ENCODE data around the gene PHF20.

DNA sequence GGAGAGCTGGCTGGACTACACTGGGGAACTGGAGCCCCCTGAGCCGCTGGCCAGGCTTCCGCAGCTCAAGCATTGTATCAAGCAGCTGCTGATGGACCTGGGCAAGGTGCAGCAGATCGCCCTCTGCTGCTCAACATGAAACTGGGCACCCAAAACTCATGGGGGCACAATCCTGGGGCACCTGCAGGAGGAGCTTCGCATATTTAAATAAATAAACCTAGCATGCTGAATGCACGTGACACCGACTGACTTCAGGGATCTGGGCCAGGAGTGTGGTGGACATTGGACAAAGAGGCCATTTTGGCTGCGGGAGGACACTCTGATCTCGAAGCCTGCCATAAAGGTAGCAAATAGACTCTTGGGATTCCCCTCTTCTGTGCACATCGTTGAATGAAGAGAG, 175.7 kb downstream of the PHF20 start:
- TF ChIP-seq, protein P1, sequence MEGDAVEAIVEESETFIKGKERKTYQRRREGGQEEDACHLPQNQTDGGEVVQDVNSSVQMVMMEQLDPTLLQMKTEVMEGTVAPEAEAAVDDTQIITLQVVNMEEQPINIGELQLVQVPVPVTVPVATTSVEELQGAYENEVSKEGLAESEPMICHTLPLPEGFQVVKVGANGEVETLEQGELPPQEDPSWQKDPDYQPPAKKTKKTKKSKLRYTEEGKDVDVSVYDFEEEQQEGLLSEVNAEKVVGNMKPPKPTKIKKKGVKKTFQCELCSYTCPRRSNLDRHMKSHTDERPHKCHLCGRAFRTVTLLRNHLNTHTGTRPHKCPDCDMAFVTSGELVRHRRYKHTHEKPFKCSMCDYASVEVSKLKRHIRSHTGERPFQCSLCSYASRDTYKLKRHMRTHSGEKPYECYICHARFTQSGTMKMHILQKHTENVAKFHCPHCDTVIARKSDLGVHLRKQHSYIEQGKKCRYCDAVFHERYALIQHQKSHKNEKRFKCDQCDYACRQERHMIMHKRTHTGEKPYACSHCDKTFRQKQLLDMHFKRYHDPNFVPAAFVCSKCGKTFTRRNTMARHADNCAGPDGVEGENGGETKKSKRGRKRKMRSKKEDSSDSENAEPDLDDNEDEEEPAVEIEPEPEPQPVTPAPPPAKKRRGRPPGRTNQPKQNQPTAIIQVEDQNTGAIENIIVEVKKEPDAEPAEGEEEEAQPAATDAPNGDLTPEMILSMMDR (IDR thresholded peaks at IDR 0.05; ENCODE audit: low read length) = peak; percentile 58
- TF ChIP-seq EZH2 (optimal IDR thresholded peaks at IDR 0.05; ENCODE audit: low read depth, low read length) = no peak
